Thymus (tissue), 11 donors: ENCODE results near the gene LAMA3. TPM values are rescaled to one million over a fixed set of nuclear protein-coding genes. Genes with fewer than 3 reads are reported as not detected.

Experiments
- DNase-seq, 9 donors: peaks; one replicate each; pipeline ENCODE4 v3.0.0-alpha.2; 2013; ENCODE audit warnings: low spot score in 9 of 9, low read depth in 6 of 9, missing footprints in 1 of 9
- H3K27ac ChIP-seq, 2 donors: one replicate each; pipeline ENCODE4 v1.5.1; 2013; ENCODE audit warnings: control low read depth in 1 of 2, low read depth in 1 of 2, low read length in 1 of 2, mild to moderate bottlenecking in 1 of 2, moderate library complexity in 1 of 2
- H3K27me3 ChIP-seq, 2 donors: one replicate each; pipeline ENCODE4 v1.5.1; 2013; ENCODE audit warnings: low read length in 1 of 2; ENCODE audit not compliant: control insufficient read depth in 2 of 2, insufficient read depth in 1 of 2
- H3K36me3 ChIP-seq, 2 donors: one replicate each; pipeline ENCODE4 v1.5.1; 2013; ENCODE audit warnings: low read length in 1 of 2, mild to moderate bottlenecking in 1 of 2, moderate library complexity in 1 of 2; ENCODE audit not compliant: control insufficient read depth in 2 of 2, insufficient read depth in 2 of 2
- H3K4me1 ChIP-seq, 2 donors: one replicate each; pipeline ENCODE4 v1.5.1; 2013; ENCODE audit warnings: low read length in 2 of 2; ENCODE audit not compliant: control insufficient read depth in 2 of 2, insufficient read depth in 2 of 2
- H3K4me3 ChIP-seq, 2 donors: one replicate each; pipeline ENCODE4 v1.5.1; 2013; ENCODE audit warnings: low read length in 2 of 2, control low read depth in 1 of 2, mild to moderate bottlenecking in 1 of 2
- H3K9me3 ChIP-seq, 2 donors: one replicate each; pipeline ENCODE4 v1.5.1; 2013; ENCODE audit warnings: low read length in 1 of 2, mild to moderate bottlenecking in 1 of 2; ENCODE audit not compliant: control insufficient read depth in 2 of 2, insufficient read depth in 1 of 2
- WGBS: extraction: QIAGEN DNeasy Blood & Tissue Kit; methylation state at CpG from one replicate; pipeline ENCODE4 v1.1.7; 2013; 5-methylcytosine and 5-hydroxymethylcytosine counted together
- polyA plus RNA-seq: library from polyadenylated mRNA; stranded (reverse); fragments of 200-250 nt; gene quantifications from one replicate; pipeline ENCODE4 v1.2.3, GENCODE V29; 2013
- total RNA-seq: library from RNA; stranded (reverse); fragments of 120-200 nt; gene quantifications from one replicate; pipeline ENCODE4 v1.2.4, GENCODE V29; 2013
- donor health status: healthy.

LAMA3 gene
- total and polyA plus RNA-seq, 2 donors: 8.9 to 50.1 TPM

DNA sequence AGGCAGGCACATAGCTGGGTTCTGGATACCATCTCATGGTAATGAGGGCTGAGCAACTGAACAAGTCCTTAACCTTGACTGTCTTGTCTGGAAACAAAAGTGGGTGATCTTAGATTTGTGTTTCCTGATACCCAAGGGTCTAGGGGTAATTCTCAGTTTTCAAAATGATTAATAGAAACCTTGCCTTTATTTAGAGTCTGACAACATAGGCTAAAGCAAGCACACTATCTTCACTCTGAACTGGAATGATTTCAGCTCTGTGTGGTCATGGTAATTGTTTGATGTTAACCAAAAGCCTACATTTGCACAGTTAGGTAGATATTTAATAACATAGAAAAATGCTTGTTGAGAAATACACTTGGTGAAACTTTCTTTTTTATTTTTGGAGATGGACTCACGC lies 6.8 kb upstream of the LAMA3 start:
- no peak overlapping the region for H3K27ac ChIP-seq
- H3K9me3 ChIP-seq: no peaks in the 10 kb centered on the region
- DNase-seq: no peak
- WGBS: 96% methylated on average over 1 of the region's 1 CpG
- peaks cover 0 to 28% of the 10 kb centered on the region in 2 donors for H3K27me3 ChIP-seq
- no peak overlapping the region for H3K4me3 ChIP-seq
- no peaks in the 10 kb centered on the region for H3K4me1 ChIP-seq
- H3K36me3 ChIP-seq: no peaks in the 10 kb centered on the region

- DNase-seq: no peak
- no peaks in the 10 kb centered on the region for H3K9me3 ChIP-seq
- H3K4me3 ChIP-seq: no peak overlapping the region
- H3K27ac ChIP-seq: no peak overlapping the region
- H3K27me3 ChIP-seq: peaks cover 0 to 35% of the 10 kb centered on the region in 2 donors
- 98% methylated on average over 3 of the region's 3 CpGs for WGBS
- no peaks in the 10 kb centered on the region for H3K4me1 ChIP-seq
- H3K36me3 ChIP-seq: no peaks in the 10 kb centered on the region
Observed at GRCh38 chr18:23683155-23683554, 6.1 kb upstream of the LAMA3 start.

- H3K27me3 ChIP-seq: peaks cover 0 to 40% of the 10 kb centered on the region in 2 donors
- no peak overlapping the region for H3K27ac ChIP-seq
- H3K4me1 ChIP-seq: peaks cover 0 to under 1% of the 10 kb centered on the region in 2 donors
- WGBS: 79% methylated on average over 3 of the region's 3 CpGs
- H3K4me3 ChIP-seq: no peak overlapping the region
- DNase-seq: no peak
- no peaks in the 10 kb centered on the region for H3K9me3 ChIP-seq
- no peaks in the 10 kb centered on the region for H3K36me3 ChIP-seq
Observed at GRCh38 chr18:23683671-23684070, 5.6 kb upstream of the LAMA3 start.

DNA sequence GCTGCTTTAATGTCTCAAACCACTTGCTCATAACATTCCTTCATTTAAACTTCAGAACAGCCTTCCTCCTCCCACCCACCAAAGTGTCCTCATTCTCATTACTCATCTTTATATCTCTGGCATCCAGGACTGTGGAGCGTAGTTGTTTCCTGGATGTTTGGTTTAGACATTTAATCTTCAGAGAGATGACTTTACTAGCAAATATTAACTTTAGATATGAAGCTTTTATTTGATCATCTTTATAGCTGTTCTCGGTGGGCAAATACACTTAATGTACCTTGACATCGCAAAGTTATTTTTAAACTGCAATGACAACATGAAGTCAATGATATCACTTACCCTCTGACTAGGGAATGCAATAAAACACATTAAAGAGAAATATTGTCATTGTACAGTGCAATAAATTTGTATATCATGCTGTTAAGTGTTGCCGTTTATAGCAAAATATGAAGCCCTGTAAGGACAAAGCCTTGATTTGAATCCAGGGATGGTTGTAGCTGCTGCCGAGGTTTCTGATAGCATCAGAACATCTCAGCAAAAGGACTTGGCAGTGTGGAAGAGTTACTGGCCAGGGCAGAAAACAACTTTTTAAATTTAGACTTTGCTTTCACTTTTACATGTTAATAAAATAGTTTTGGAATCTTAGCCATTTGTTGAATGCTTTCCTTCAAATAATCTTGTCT lies 4.6 kb upstream of the LAMA3 start:
- peaks cover 6 to 7% of the 10 kb centered on the region in 2 donors for H3K4me1 ChIP-seq
- no peaks in the 10 kb centered on the region for H3K36me3 ChIP-seq
- H3K9me3 ChIP-seq: no peaks in the 10 kb centered on the region
- DNase-seq: no peak
- H3K4me3 ChIP-seq: no peak overlapping the region
- H3K27me3 ChIP-seq: peaks cover 4 to 47% of the 10 kb centered on the region in 2 donors
- WGBS: 90% methylated on average over 5 of the region's 5 CpGs
- H3K27ac ChIP-seq: no peak overlapping the region

GRCh38 chr18:23688528-23688927 lies 725 bp upstream of the LAMA3 start:
- Histone ChIP-seq H3K27me3 (peaks cover 12 to 66% of the 10 kb centered on the region in 2 donors), H3K9me3 (no peaks in the 10 kb centered on the region), H3K27ac (no peak overlapping the region), H3K36me3 (no peaks in the 10 kb centered on the region), H3K4me3 (no peak overlapping the region), H3K4me1 (peaks cover 8 to 13% of the 10 kb centered on the region in 2 donors)
- no peak for DNase-seq
- 68% methylated on average over 5 of the region's 5 CpGs for WGBS

DNA sequence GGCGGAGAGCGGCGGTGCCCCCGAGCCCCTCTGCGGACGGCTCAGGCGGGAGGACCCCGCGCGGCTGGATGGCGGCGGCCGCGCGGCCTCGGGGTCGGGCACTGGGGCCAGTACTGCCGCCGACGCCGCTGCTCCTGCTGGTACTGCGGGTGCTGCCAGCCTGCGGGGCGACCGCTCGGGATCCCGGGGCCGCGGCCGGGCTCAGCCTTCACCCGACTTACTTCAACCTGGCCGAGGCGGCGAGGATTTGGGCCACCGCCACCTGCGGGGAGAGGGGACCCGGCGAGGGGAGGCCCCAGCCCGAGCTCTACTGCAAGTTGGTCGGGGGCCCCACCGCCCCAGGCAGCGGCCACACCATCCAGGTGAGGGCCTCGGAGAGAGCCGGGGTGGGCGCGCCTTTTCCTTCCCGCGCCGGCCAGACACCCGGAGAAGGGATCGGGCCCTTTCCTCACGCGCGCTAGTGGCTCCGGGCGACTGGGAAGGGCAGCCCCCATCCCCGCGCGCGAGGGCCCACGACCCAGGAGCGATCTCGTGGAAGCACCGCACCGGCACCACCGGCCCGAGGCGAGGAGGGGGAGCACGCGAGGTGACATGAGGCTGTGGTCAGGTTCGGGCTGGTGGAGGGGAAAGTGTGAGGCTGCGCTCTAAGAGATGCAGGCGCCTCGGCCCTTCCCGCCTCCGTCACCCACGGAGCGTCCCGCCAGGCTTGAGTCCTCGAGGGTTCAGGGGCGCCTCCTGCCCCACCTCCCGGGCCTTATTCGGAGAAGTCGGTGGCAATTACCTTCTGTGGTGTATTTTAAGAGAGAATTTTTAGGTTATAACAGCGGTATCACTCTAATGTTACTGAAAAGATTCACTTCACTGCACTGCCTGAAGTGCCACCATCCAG lies 607 bp downstream of the LAMA3 start:
- Histone ChIP-seq H3K27ac (no peak overlapping the region), H3K36me3 (no peaks in the 10 kb centered on the region), H3K4me1 (peaks cover 8 to 13% of the 10 kb centered on the region in 2 donors), H3K4me3 (peak overlapping the region; percentile 18 to 55), H3K27me3 (peaks cover 12 to 63% of the 10 kb centered on the region in 2 donors), H3K9me3 (no peaks in the 10 kb centered on the region)
- WGBS: 3% methylated on average over 85 of the region's 85 CpGs
- DNase-seq: peak in 2 of 9 donors; percentile 2 to 22

DNA sequence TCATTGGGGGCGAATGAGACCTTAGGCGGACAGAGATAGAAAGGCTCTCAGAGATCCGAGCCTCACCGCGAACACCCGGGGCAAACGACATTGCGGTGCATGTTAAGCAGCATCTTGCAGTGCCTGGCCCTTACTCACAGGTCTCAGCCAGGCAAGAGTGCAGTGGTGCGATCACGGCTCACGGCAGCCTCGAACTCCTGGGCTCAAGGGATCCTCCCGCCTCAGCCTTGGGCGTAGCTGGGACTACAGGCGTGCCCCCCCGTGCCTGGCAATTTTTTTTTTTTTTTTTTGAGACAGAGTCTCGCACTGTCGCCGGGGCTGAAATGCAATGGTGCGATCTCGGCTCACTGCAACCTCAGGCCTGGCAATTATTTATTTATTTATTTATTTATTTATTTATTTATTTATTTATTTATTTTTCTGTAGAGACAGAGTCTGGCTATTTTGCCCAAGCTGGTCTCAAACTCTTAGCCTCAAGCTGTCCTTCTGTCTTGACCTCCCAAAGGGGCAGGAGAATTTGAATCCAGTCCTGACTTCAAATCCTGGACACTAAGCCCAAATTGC lies 1.3 kb downstream of the LAMA3 start:
- Histone ChIP-seq H3K4me1 (peaks cover 8 to 13% of the 10 kb centered on the region in 2 donors), H3K27ac (no peak overlapping the region), H3K4me3 (peak overlapping the region in 1 of 2 donors; percentile 6), H3K9me3 (no peaks in the 10 kb centered on the region), H3K36me3 (no peaks in the 10 kb centered on the region), H3K27me3 (peaks cover 12 to 58% of the 10 kb centered on the region in 2 donors)
- peak in 2 of 9 donors; percentile 13 to 18 for DNase-seq
- 82% methylated on average over 21 of the region's 21 CpGs for WGBS

DNA sequence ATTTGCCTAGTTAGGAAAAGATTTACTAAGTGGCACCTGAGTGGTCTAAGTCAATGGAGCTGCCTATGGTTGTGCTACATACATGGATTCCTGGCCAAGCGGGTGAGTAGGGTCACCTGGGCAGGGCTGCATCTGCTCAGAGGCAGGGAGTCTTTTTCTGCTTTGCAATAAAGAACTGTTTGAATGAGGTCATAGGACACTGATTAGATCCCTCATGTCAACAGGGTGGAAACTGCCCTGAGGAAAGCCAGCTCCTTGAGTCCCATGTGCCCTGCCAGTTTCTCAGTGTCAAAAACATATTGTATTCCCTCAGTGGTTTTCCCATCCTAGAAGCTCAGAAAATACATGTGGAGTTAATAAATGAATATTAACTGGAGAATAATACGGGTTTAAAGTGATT lies 4.6 kb downstream of the LAMA3 start:
- Histone ChIP-seq H3K27ac (no peak overlapping the region), H3K4me3 (no peak overlapping the region), H3K4me1 (peaks cover 6 to 10% of the 10 kb centered on the region in 2 donors), H3K36me3 (no peaks in the 10 kb centered on the region), H3K27me3 (peaks cover 12 to 37% of the 10 kb centered on the region in 2 donors), H3K9me3 (no peaks in the 10 kb centered on the region)
- no peak for DNase-seq
- 100% methylated on average over 2 of the region's 2 CpGs for WGBS
